Keratinocyte (primary cell): Measurements from ENCODE around the gene UGCG.

Source experiments
- EZH2 ChIP-seq: IDR thresholded peaks from one replicate; pipeline ENCODE4 v1.6.1; 2012; ENCODE audit warnings: inconsistent platforms, mild to moderate bottlenecking, low read length, moderate library complexity
- TF ChIP-seq, protein P1 (sequence below), 3 experiments: IDR thresholded peaks in 1 of 3; conservative IDR thresholded peaks in 1 of 3; optimal IDR thresholded peaks in 1 of 3; 2 replicates in 2 of 3; 3 replicates in 1 of 3; pipeline versions ENCODE3 to v1.5.1; 2011; ENCODE audit warnings: low read length in 3 of 3, mild to moderate bottlenecking in 3 of 3, moderate library complexity in 2 of 3, control low read depth in 1 of 3, inconsistent platforms in 1 of 3; ENCODE audit not compliant: insufficient read depth in 2 of 3; ENCODE audit errors: extremely low read depth in 1 of 3

DNA sequence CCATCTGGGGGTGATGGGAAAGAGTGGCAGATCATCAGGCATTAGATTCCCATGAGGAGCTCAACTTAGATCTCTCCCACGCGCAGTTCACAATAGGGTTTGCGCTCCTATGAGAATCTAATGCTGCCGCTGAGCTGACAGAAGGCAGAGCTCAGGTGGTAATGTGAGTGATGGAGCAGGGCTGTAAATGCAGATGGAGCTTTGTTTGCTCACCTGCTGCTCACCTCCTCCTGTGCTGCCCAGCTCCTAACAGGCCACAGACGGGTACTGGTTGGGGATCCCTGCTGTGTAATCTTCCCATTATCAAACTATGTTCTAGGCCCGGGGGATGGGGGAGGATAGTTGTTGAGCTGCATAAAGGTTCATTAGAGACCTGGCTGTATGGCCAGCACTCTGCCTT lies 58.4 kb downstream of the UGCG start:
- TF ChIP-seq, protein P1, sequence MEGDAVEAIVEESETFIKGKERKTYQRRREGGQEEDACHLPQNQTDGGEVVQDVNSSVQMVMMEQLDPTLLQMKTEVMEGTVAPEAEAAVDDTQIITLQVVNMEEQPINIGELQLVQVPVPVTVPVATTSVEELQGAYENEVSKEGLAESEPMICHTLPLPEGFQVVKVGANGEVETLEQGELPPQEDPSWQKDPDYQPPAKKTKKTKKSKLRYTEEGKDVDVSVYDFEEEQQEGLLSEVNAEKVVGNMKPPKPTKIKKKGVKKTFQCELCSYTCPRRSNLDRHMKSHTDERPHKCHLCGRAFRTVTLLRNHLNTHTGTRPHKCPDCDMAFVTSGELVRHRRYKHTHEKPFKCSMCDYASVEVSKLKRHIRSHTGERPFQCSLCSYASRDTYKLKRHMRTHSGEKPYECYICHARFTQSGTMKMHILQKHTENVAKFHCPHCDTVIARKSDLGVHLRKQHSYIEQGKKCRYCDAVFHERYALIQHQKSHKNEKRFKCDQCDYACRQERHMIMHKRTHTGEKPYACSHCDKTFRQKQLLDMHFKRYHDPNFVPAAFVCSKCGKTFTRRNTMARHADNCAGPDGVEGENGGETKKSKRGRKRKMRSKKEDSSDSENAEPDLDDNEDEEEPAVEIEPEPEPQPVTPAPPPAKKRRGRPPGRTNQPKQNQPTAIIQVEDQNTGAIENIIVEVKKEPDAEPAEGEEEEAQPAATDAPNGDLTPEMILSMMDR (optimal IDR thresholded peaks at IDR 0.05 in 1 of 3, IDR thresholded peaks at IDR 0.05 in 1 of 3, conservative IDR thresholded peaks at IDR 0.05 in 1 of 3; ENCODE audit: extremely low read depth in 1 of 3, insufficient read depth in 2 of 3, low read length in 3 of 3) = no peak
- TF ChIP-seq EZH2 = no peak
